ENCODE data around the gene C1orf198. TPM values are rescaled to one million over a fixed set of nuclear protein-coding genes. Genes with fewer than 3 reads are reported as not detected.

Gene C1orf198
- total and polyA plus RNA-seq, 2 experiments from 2014 or later, result 76.2 to 123 TPM

- peak overlapping the region; percentile 86 for H3K27ac ChIP-seq
- no peaks in the 10 kb centered on the region for H3K9me2 ChIP-seq (ENCODE audit: insufficient read depth)
- H3K9ac ChIP-seq, result peak overlapping the region; percentile 68
- H4K20me1 ChIP-seq (ENCODE audit: insufficient read depth), result no peaks in the 10 kb centered on the region
- WGBS, 2 experiments (ENCODE audit: low coverage in 1 of 2, low lambda C conversion rate in 2 of 2, missing lambda C conversion rate in 2 of 2), result 11 to 12% methylated on average over 11 of the region's 11 CpGs
- no peaks in the 10 kb centered on the region for H3K27me3 ChIP-seq (replicated peaks; ENCODE audit: insufficient read depth)
- DNase-seq, result peak; percentile 86
- peaks cover 35% of the 10 kb centered on the region for H3K4me1 ChIP-seq (ENCODE audit: insufficient read depth)
- H3K9me3 ChIP-seq (ENCODE audit: low read depth), result no peaks in the 10 kb centered on the region
- H3K36me3 ChIP-seq (ENCODE audit: low read depth), result no peaks in the 10 kb centered on the region
- H2AFZ ChIP-seq, result no peak overlapping the region
- TF ChIP-seq EZH2 (IDR thresholded peaks at IDR 0.05; ENCODE audit: insufficient read depth, poor library complexity, severe bottlenecking), result no peak
- TF ChIP-seq EZH2phosphoT487 (IDR thresholded peaks at IDR 0.05; ENCODE audit: insufficient read depth, low read depth), result no peak
- peaks cover 37% of the 10 kb centered on the region for H3F3A ChIP-seq (ENCODE audit: insufficient read depth)
- H3K4me2 ChIP-seq (ENCODE audit: unreplicated experiment), result peak overlapping the region; percentile 41
- no peaks in the 10 kb centered on the region for H3K79me2 ChIP-seq (ENCODE audit: insufficient read depth)
- peak overlapping the region; percentile 35; the same call in 1 of the 2 replicates for H3K4me3 ChIP-seq
- in situ Hi-C loops (cut with MboI), result no loop called here
These were observed 43.2 kb downstream of the C1orf198 start for GRCh38 chr1:230824919-230825721.

GRCh38 chr1:230824551-230824918 lies 43.8 kb downstream of the C1orf198 start:
- Histone ChIP-seq H3K36me3 (ENCODE audit: low read depth) (no peaks in the 10 kb centered on the region), H3K27ac (peak overlapping the region; percentile 86), H3F3A (ENCODE audit: insufficient read depth) (peaks cover 37% of the 10 kb centered on the region), H3K79me2 (ENCODE audit: insufficient read depth) (no peaks in the 10 kb centered on the region), H3K9me3 (ENCODE audit: low read depth) (no peaks in the 10 kb centered on the region), H3K9me2 (ENCODE audit: insufficient read depth) (no peaks in the 10 kb centered on the region), H3K9ac (peak overlapping the region; percentile 9; the same call in 1 of the 2 replicates), H3K4me3 (no peak overlapping the region), H4K20me1 (ENCODE audit: insufficient read depth) (no peaks in the 10 kb centered on the region), H3K4me1 (ENCODE audit: insufficient read depth) (peaks cover 35% of the 10 kb centered on the region), H3K27me3 (replicated peaks; ENCODE audit: insufficient read depth) (no peaks in the 10 kb centered on the region), H3K4me2 (ENCODE audit: unreplicated experiment) (peak overlapping the region; percentile 41), H2AFZ (no peak overlapping the region)
- WGBS, 2 experiments (ENCODE audit: low coverage in 1 of 2, low lambda C conversion rate in 2 of 2, missing lambda C conversion rate in 2 of 2), result 98 to 100% methylated on average over 4 of the region's 4 CpGs
- in situ Hi-C loops (cut with MboI), result no loop called here
- peak; percentile 68 for DNase-seq
- TF ChIP-seq EZH2phosphoT487 (IDR thresholded peaks at IDR 0.05; ENCODE audit: insufficient read depth, low read depth), result no peak
- no peak for TF ChIP-seq EZH2 (IDR thresholded peaks at IDR 0.05; ENCODE audit: insufficient read depth, poor library complexity, severe bottlenecking)

GRCh38 chr1:230823931-230824381 lies 44.4 kb downstream of the C1orf198 start:
- Histone ChIP-seq H2AFZ (no peak overlapping the region), H3K27ac (no peak overlapping the region), H3K9me2 (ENCODE audit: insufficient read depth) (no peaks in the 10 kb centered on the region), H3K4me1 (ENCODE audit: insufficient read depth) (peaks cover 35% of the 10 kb centered on the region), H3K9ac (no peak overlapping the region), H3F3A (ENCODE audit: insufficient read depth) (peaks cover 37% of the 10 kb centered on the region), H4K20me1 (ENCODE audit: insufficient read depth) (no peaks in the 10 kb centered on the region), H3K9me3 (ENCODE audit: low read depth) (no peaks in the 10 kb centered on the region), H3K27me3 (replicated peaks; ENCODE audit: insufficient read depth) (no peaks in the 10 kb centered on the region), H3K36me3 (ENCODE audit: low read depth) (no peaks in the 10 kb centered on the region), H3K4me3 (no peak overlapping the region), H3K79me2 (ENCODE audit: insufficient read depth) (no peaks in the 10 kb centered on the region), H3K4me2 (ENCODE audit: unreplicated experiment) (no peak overlapping the region)
- peak; percentile 9 for DNase-seq
- TF ChIP-seq EZH2 (IDR thresholded peaks at IDR 0.05; ENCODE audit: insufficient read depth, poor library complexity, severe bottlenecking) (no peak), EZH2phosphoT487 (IDR thresholded peaks at IDR 0.05; ENCODE audit: insufficient read depth, low read depth) (no peak)
- in situ Hi-C loops (cut with MboI), result no loop called here
- 4 to 23% methylated on average over 3 of the region's 3 CpGs for WGBS, 2 experiments (ENCODE audit: low coverage in 1 of 2, low lambda C conversion rate in 2 of 2, missing lambda C conversion rate in 2 of 2)

- Histone ChIP-seq H3K9me2 (ENCODE audit: insufficient read depth) (no peaks in the 10 kb centered on the region), H3K4me1 (ENCODE audit: insufficient read depth) (peaks cover 35% of the 10 kb centered on the region), H3K27ac (no peak overlapping the region), H3K27me3 (replicated peaks; ENCODE audit: insufficient read depth) (no peaks in the 10 kb centered on the region), H3K9me3 (ENCODE audit: low read depth) (no peaks in the 10 kb centered on the region), H3K9ac (no peak overlapping the region), H2AFZ (no peak overlapping the region), H4K20me1 (ENCODE audit: insufficient read depth) (no peaks in the 10 kb centered on the region), H3F3A (ENCODE audit: insufficient read depth) (peaks cover 37% of the 10 kb centered on the region), H3K4me3 (no peak overlapping the region), H3K36me3 (ENCODE audit: low read depth) (no peaks in the 10 kb centered on the region), H3K79me2 (ENCODE audit: insufficient read depth) (no peaks in the 10 kb centered on the region), H3K4me2 (ENCODE audit: unreplicated experiment) (no peak overlapping the region)
- no peak for TF ChIP-seq EZH2 (IDR thresholded peaks at IDR 0.05; ENCODE audit: insufficient read depth, poor library complexity, severe bottlenecking)
- TF ChIP-seq EZH2phosphoT487 (IDR thresholded peaks at IDR 0.05; ENCODE audit: insufficient read depth, low read depth), result no peak
- WGBS, 2 experiments (ENCODE audit: low coverage in 1 of 2, low lambda C conversion rate in 2 of 2, missing lambda C conversion rate in 2 of 2), result 10 to 11% methylated on average over 6 of the region's 6 CpGs
- in situ Hi-C loops (cut with MboI), result no loop called here
- peak; percentile 69 for DNase-seq
These were observed 44.9 kb downstream of the C1orf198 start for GRCh38 chr1:230823426-230823825.

All from GM23248 (cell line).